ENCODE results near the gene RGL3. TPM values are rescaled to one million over a fixed set of nuclear protein-coding genes. Genes with fewer than 3 reads are reported as not detected.
A peak's percentile ranks its signal among the peaks of the same experiment; 100 is the strongest.

The RGL3 gene
- total and polyA plus RNA-seq, 8 donors: 22.3 to 170 (median 39.8) TPM

DNA sequence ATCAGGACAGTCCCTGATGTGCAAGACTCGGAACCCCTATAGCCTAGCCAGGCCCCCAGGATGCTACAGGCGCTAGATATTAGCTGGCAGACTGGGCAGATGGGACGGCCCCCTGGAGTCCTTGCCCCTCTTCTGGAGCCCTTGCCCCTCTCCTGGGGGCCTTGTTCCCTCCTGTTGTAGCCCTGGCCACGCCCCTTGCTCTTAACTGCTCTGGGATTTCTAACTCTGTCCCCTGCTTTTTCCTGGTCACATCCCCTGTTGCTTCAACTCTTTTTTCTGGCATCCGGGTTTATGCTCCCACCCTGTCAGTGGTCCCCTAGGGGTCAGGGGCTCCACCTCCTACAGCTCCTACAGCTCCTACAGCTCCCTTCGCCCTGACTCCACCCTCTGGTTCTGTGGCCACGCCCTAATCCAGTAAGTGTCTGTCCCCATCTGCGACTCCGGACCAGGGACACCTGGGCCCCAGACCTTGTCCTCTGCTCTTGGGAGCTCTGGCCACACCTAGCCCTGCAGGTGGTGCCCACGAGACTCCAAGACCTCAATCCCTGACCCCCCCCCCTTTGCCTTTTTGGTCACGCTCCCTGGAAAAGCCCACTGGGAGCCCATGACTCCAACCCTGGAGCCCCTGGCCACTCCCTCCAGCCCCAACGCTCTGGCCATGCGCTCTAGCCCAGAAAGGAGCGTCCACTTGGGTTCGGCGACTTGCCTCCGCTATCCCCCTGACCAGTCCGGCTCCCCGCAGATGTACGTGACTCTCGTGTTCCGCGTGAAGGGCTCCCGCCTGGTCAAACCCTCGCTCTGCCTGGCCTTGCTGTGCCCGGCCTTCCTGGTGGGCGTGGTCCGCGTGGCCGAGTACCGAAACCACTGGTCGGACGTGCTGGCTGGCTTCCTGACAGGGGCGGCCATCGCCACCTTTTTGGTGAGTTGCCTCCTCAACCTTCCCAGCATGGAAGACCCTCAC is 57.1 kb downstream of the RGL3 start:
- Histone ChIP-seq H3K4me3 (no peak overlapping the region), H3K27me3 (no peaks in the 10 kb centered on the region), H3K27ac (no peak overlapping the region), H3K9me3 (no peaks in the 10 kb centered on the region), H3K36me3 (no peaks in the 10 kb centered on the region), H3K4me1 (no peaks in the 10 kb centered on the region)
- intact Hi-C loops (cut with DNase I): no loop called here
- DNase-seq (peak in 1 of 6 donors; percentile 35), ATAC-seq (no peak), FAIRE-seq (no peak)
- TF ChIP-seq, protein P1, sequence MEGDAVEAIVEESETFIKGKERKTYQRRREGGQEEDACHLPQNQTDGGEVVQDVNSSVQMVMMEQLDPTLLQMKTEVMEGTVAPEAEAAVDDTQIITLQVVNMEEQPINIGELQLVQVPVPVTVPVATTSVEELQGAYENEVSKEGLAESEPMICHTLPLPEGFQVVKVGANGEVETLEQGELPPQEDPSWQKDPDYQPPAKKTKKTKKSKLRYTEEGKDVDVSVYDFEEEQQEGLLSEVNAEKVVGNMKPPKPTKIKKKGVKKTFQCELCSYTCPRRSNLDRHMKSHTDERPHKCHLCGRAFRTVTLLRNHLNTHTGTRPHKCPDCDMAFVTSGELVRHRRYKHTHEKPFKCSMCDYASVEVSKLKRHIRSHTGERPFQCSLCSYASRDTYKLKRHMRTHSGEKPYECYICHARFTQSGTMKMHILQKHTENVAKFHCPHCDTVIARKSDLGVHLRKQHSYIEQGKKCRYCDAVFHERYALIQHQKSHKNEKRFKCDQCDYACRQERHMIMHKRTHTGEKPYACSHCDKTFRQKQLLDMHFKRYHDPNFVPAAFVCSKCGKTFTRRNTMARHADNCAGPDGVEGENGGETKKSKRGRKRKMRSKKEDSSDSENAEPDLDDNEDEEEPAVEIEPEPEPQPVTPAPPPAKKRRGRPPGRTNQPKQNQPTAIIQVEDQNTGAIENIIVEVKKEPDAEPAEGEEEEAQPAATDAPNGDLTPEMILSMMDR (IDR thresholded peaks at IDR 0.05): no peak
- 89 to 92% methylated on average over 35 of the region's 35 CpGs for WGBS, 2 donors

DNA sequence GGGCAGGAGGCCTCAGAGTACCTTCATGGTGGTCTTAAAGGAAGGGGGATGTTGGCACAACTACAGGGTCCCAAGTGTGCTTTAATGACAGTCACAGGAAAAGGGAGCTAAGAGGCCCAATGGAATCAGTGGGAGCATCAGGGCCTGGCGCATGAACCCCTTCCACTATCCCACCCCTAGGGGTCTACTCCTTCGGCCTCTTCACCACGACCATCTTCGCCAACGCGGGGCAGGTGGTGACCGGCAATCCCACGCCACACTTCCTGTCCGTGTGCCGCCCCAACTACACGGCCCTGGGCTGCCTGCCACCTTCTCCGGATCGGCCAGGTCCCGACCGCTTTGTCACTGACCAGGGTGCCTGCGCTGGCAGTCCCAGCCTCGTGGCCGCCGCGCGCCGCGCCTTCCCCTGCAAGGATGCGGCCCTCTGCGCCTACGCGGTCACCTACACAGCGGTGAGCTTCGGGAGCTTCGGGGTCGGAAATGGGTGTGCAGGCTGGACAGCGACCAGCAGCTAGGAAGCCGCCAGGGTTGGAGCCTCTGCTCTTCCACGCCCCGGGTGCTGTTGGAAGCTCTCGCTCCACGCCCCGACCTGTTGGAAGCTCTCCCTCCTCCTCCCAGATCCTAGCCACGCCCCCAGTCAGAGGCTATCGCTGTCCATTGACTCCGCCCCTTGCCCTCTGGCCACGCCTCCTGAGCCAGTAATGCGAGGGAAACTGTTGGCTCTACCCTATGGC is 57.9 kb downstream of the RGL3 start:
- intact Hi-C loops (cut with DNase I): no loop called here

DNA sequence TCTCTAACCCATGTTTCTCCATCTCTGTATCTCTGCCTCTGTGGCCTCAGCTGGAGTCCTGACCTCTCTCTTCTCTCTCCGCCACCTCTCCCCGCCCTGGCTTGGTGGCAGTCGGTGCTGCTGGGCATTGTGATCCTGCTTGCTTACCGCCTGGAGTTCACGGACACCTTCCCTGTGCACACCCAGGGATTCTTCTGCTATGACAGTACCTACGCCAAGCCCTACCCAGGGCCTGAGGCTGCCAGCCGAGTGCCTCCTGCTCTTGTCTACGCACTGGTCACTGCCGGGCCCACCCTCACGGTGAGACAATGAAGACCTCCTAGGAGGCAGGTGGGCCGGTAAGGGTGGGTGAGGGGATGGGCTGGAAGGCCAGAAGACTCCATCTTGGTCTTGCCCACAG is 59.7 kb downstream of the RGL3 start:
- Histone ChIP-seq H3K36me3 (no peaks in the 10 kb centered on the region), H3K27me3 (no peaks in the 10 kb centered on the region), H3K4me1 (peaks cover 0 to 4% (median 0%) of the 10 kb centered on the region in 3 donors), H3K27ac (no peak overlapping the region), H3K4me3 (no peak overlapping the region), H3K9me3 (no peaks in the 10 kb centered on the region)
- FAIRE-seq: no peak
- ATAC-seq: no peak
- DNase-seq: no peak
- intact Hi-C loops (cut with DNase I): no loop called here
- WGBS, 2 donors: 86 to 89% methylated on average over 11 of the region's 11 CpGs
- TF ChIP-seq, protein P1 (IDR thresholded peaks at IDR 0.05): no peak

More for the DNA sequence above, 57.9 kb downstream of the RGL3 start:
- no peaks in the 10 kb centered on the region for H3K27me3 ChIP-seq
- H3K9me3 ChIP-seq: no peaks in the 10 kb centered on the region
- no peak overlapping the region for H3K4me3 ChIP-seq
- TF ChIP-seq, protein P1 (IDR thresholded peaks at IDR 0.05): no peak
- ATAC-seq (peak; percentile 22 to 86 (median 60)), DNase-seq (peak in 5 of 6 donors; percentile 56 to 84 (median 72)), FAIRE-seq (no peak)
- H3K4me1 ChIP-seq: no peaks in the 10 kb centered on the region
- 69 to 71% methylated on average over 43 of the region's 43 CpGs for WGBS, 2 donors
- H3K27ac ChIP-seq: no peak overlapping the region
- no peaks in the 10 kb centered on the region for H3K36me3 ChIP-seq

DNA sequence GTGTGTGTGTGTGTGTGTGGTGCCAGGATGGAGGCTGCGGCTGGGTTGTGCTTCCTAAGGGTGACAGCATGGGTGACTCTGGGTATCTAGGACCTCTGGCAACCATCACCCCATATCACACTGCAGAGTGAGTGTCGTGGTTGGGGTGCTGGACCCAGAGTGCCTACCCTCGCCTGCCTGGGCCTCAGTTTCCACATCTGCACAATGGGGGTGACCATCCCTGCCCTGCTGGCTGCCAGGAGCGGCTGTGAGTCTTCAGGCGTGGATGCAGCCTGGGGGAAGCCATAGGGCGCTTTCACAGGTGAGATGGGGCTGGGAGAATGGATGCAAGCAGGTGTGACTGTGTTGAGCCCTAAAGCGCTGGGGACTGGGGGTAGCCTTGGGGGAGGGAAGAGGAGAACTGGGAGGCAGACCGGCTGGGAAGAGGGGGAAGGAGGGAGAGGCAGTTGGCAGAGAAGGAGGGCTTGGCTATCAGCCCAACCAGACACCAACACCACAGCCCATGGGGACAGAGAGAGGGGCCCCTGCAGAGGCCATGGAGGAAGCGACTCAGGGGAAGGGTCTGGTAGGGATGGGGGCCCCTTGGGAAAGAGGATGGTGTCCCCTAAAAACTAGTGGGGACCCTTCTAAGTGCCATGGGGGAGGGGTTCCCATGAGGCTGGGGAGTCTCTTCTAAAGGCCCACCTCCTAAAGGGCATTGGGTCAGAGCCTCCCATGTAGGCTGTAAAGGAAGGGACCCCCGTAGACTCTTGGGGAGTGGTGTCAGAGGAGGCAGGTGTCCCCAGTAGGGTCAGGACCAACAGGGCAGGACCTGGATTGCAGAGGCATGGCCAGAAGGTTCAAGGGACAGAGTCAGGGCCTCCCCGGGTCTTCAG is 62.2 kb downstream of the RGL3 start:
- ATAC-seq (no peak), DNase-seq (no peak), FAIRE-seq (no peak)
- Histone ChIP-seq H3K4me3 (no peak overlapping the region), H3K36me3 (no peaks in the 10 kb centered on the region), H3K4me1 (peaks cover 0 to 4% (median 0%) of the 10 kb centered on the region in 3 donors), H3K27me3 (no peaks in the 10 kb centered on the region), H3K9me3 (no peaks in the 10 kb centered on the region), H3K27ac (no peak overlapping the region)
- intact Hi-C loops (cut with DNase I): no loop called here
- TF ChIP-seq, protein P1 (IDR thresholded peaks at IDR 0.05): no peak
- 86% methylated on average over 11 of the region's 11 CpGs for WGBS, 2 donors
